Fibroblast of lung (primary cell): ENCODE data around the gene CPSF4L.

Experiments
- EZH2 ChIP-seq: IDR thresholded peaks from 2 replicates; pipeline ENCODE4 v1.5.1; 2012; ENCODE audit warnings: low read length, control low read depth, mild to moderate bottlenecking; ENCODE audit errors: missing control alignments
- TF ChIP-seq, protein P1 (sequence below), 2 donors: IDR thresholded peaks in 1 of 2; conservative IDR thresholded peaks in 1 of 2; 1 replicate in 1 of 2; 2 replicates in 1 of 2; pipeline ENCODE4 v1.5.1; 2011 to 2012; ENCODE audit warnings: low read length in 2 of 2, control low read depth in 1 of 2, inconsistent platforms in 1 of 2, low read depth in 1 of 2, mild to moderate bottlenecking in 1 of 2

GRCh38 chr17:73297934-73298861 is 36.5 kb upstream of the CPSF4L start:
- TF ChIP-seq, protein P1, sequence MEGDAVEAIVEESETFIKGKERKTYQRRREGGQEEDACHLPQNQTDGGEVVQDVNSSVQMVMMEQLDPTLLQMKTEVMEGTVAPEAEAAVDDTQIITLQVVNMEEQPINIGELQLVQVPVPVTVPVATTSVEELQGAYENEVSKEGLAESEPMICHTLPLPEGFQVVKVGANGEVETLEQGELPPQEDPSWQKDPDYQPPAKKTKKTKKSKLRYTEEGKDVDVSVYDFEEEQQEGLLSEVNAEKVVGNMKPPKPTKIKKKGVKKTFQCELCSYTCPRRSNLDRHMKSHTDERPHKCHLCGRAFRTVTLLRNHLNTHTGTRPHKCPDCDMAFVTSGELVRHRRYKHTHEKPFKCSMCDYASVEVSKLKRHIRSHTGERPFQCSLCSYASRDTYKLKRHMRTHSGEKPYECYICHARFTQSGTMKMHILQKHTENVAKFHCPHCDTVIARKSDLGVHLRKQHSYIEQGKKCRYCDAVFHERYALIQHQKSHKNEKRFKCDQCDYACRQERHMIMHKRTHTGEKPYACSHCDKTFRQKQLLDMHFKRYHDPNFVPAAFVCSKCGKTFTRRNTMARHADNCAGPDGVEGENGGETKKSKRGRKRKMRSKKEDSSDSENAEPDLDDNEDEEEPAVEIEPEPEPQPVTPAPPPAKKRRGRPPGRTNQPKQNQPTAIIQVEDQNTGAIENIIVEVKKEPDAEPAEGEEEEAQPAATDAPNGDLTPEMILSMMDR (conservative IDR thresholded peaks at IDR 0.05 in 1 of 2, IDR thresholded peaks at IDR 0.05 in 1 of 2; ENCODE audit: low read depth in 1 of 2, low read length in 2 of 2) = no peak
- TF ChIP-seq EZH2 = no peak
